GM12878 (cell line): ENCODE measurements around the gene LOXL3. TPM values are rescaled to one million over a fixed set of nuclear protein-coding genes. Genes with fewer than 3 reads are reported as not detected.

Experiments used
- ATAC-seq: fragments of 200-7000 bp; cut with Tn5 transposase; 3 replicates; pipeline ENCODE4 v1.9.1; 2020; ENCODE audit warnings: mild to moderate bottlenecking, moderate library complexity
- BruUV-seq: library from RNA; stranded (reverse); fragments of 400-500 nt; replicated peaks from 2 replicates; lab custom pipeline; 2021; lab: Mats Ljungman, UMichigan
- CTCF ChIA-PET: fragments of 300-600 bp; sonication (Branson Sonifier 250); formaldehyde crosslinking; extraction: SDS; loops from one replicate; lab custom pipeline; 2021; ENCODE audit warnings: inconsistent platforms; lab: Yijun Ruan, JAX
- POLR2A ChIA-PET: fragments of 350-600 bp; formaldehyde crosslinking; extraction: SDS; loops from one replicate; lab custom pipeline; 2021; ENCODE audit warnings: inconsistent platforms; lab: Charles Lee
- RAD21 ChIA-PET: fragments of 300-600 bp; sonication (Branson Sonifier 250); formaldehyde crosslinking; loops from one replicate; lab custom pipeline; 2023; ENCODE audit warnings: antibody characterized with exemption; ENCODE audit not compliant: unreplicated experiment; lab: Charles Lee
- SMC1A ChIA-PET: fragments of 300-600 bp; sonication (Branson Sonifier 250); formaldehyde crosslinking; loops from one replicate; lab custom pipeline; 2023; ENCODE audit not compliant: unreplicated experiment, uncharacterized antibody; lab: Charles Lee
- DNase-seq: peaks from one replicate; pipeline ENCODE4 v3.0.0-alpha.2; 2011; ENCODE audit warnings: low read depth, low spot score
- FAIRE-seq: peaks from 3 replicates; lab custom pipeline; 2011; peaks lifted over from hg19 to GRCh38; lab: Jason Lieb, UNC
- H2AFZ ChIP-seq: 2 replicates; pipeline ENCODE4 v1.6.0; 2011; ENCODE audit warnings: low read depth, low read length, control low read depth; ENCODE audit not compliant: control insufficient read depth
- H3K27ac ChIP-seq: 2 replicates; pipeline ENCODE4 v1.5.1; 2011; ENCODE audit warnings: control low read depth; ENCODE audit not compliant: control insufficient read depth, insufficient read depth
- H3K27me3 ChIP-seq, 2 experiments: replicated peaks in 1 of 2; 2 replicates each; pipeline versions ENCODE4 v1.6.0 to v1.6.1; 2011; ENCODE audit warnings: low read length in 1 of 2; ENCODE audit not compliant: control insufficient read depth in 2 of 2, insufficient read depth in 2 of 2
- H3K36me3 ChIP-seq, 2 experiments: 2 replicates each; pipeline ENCODE4 v1.5.1; 2011; ENCODE audit warnings: low read length in 1 of 2; ENCODE audit not compliant: control insufficient read depth in 2 of 2, insufficient read depth in 2 of 2
- H3K4me1 ChIP-seq: 2 replicates; pipeline ENCODE4 v1.6.1; 2011; ENCODE audit warnings: mild to moderate bottlenecking, low read length, moderate library complexity, mixed read lengths; ENCODE audit not compliant: control insufficient read depth, insufficient read depth
- H3K4me2 ChIP-seq: 2 replicates; pipeline ENCODE4 v1.6.0; 2011; ENCODE audit warnings: control low read depth; ENCODE audit not compliant: control insufficient read depth, insufficient read depth
- H3K4me3 ChIP-seq: fragments of 200-600 bp; sonication (generic); 2 replicates; pipeline ENCODE4 v1.5.1; 2016
- H3K79me2 ChIP-seq: 2 replicates; pipeline ENCODE4 v1.6.0; 2011; ENCODE audit warnings: low read length; ENCODE audit not compliant: control insufficient read depth, insufficient read depth
- H3K9ac ChIP-seq: 2 replicates; pipeline ENCODE4 v1.8.0; 2011; ENCODE audit warnings: low read length, control low read depth, mixed read lengths; ENCODE audit not compliant: control insufficient read depth, insufficient read depth
- H3K9me3 ChIP-seq: replicated peaks from 3 replicates; pipeline ENCODE4 v1.5.1; 2011; ENCODE audit warnings: mild to moderate bottlenecking, low read length; ENCODE audit not compliant: control insufficient read depth, insufficient read depth
- H4K20me1 ChIP-seq: 2 replicates; pipeline ENCODE4 v1.6.0; 2011; ENCODE audit not compliant: control insufficient read depth, insufficient read depth
- BMI1 ChIP-seq: fragments of 450-650 bp; IDR thresholded peaks from 2 replicates; pipeline ENCODE4 v1.6.1; 2016; ENCODE audit warnings: mild to moderate bottlenecking, moderate library complexity, borderline replicate concordance
- CBX5 ChIP-seq: sonication (generic); IDR thresholded peaks from 2 replicates; pipeline ENCODE4 v1.6.1; 2016; ENCODE audit warnings: low read depth, moderate library complexity, mild to moderate bottlenecking, inconsistent platforms
- GATAD2B ChIP-seq: fragments of 450-650 bp; conservative IDR thresholded peaks from 2 replicates; pipeline ENCODE4 v1.6.1; 2017; ENCODE audit warnings: low read depth, mild to moderate bottlenecking, moderate library complexity
- HDAC6 ChIP-seq: fragments of 200-600 bp; sonication (generic); IDR thresholded peaks from one replicate; pipeline ENCODE4 v1.8.0; 2017; ENCODE audit warnings: antibody characterized with exemption; ENCODE audit not compliant: unreplicated experiment
- HSF1 ChIP-seq: fragments of 150-350 bp; IDR thresholded peaks from 2 replicates; pipeline ENCODE4 v1.6.1; 2014; ENCODE audit warnings: mild to moderate bottlenecking, low read depth, low read length
- RAD21 ChIP-seq: IDR thresholded peaks from 2 replicates; pipeline ENCODE4 v1.6.1; 2011; ENCODE audit warnings: mild to moderate bottlenecking, low read depth, low read length, moderate library complexity; ENCODE audit not compliant: insufficient read depth
- RCOR1 ChIP-seq: conservative IDR thresholded peaks from 2 replicates; pipeline ENCODE4 v1.6.1; 2012; ENCODE audit warnings: low read depth, low read length, improper control_type of control experiment
- SP1 ChIP-seq: IDR thresholded peaks from one replicate; pipeline ENCODE4 v1.6.1; 2011; ENCODE audit warnings: low read depth, low read length
- TBL1XR1 ChIP-seq: IDR thresholded peaks from 2 replicates; pipeline ENCODE4 v1.6.1; 2012; ENCODE audit warnings: low read depth, low read length, improper control_type of control experiment
- TCF7 ChIP-seq: IDR thresholded peaks from 2 replicates; pipeline ENCODE4 v1.6.1; 2014; ENCODE audit warnings: antibody characterized with exemption, borderline replicate concordance
- WGBS: methylation state at CpG from one replicate; pipeline ENCODE4 v1.1.6; 2016; ENCODE audit warnings: low lambda C conversion rate; ENCODE audit not compliant: insufficient replicate concordance, insufficient coverage; ENCODE audit errors: missing lambda C conversion rate; 5-methylcytosine and 5-hydroxymethylcytosine counted together
- in situ Hi-C: fragments of 300-500 bp; cut with MboI; formaldehyde crosslinking; loops from 9 replicates; pipeline ENCODE4 v1.14.3; 2018; ENCODE audit warnings: mixed read lengths
- intact Hi-C: fragments of 100-400 bp; cut with micrococcal nuclease; formaldehyde crosslinking; loops from one replicate; pipeline ENCODE4 v1.14.2; 2022; ENCODE audit not compliant: unreplicated experiment
- polyA plus RNA-seq, 11 experiments: library from polyadenylated mRNA; depleted of rRNA in 4 of 11; unstranded in 6 of 11; stranded (reverse) in 5 of 11; fragments of >200 nt; fragmentation: Nextera tagmentation in 4 of 11; fragmentation: Illumina TruSeq in 1 of 11; extraction: Ambion mirVana in 4 of 11; extraction: Trizol in 1 of 11; gene quantifications; 1 replicate in 1 of 11; 2 replicates in 10 of 11; pipeline versions ENCODE4 v1.2.1 to v1.2.3, GENCODE V29; 2011 to 2016; ENCODE audit warnings: inconsistent platforms in 2 of 11, missing spikeins in 2 of 11, low read depth in 1 of 11
- total RNA-seq, 4 experiments: library from RNA; depleted of rRNA in 3 of 4; stranded (reverse); fragments of >200 nt in 3 of 4; fragmentation: Illumina TruSeq in 1 of 4; extraction: Trizol in 1 of 4; gene quantifications; 2 replicates each; pipeline versions ENCODE4 v1.2.1 to v1.2.3, GENCODE V29; 2013 to 2021
- TF ChIP-seq, protein P1 (sequence below): fragments of 450-650 bp; formaldehyde crosslinking; IDR thresholded peaks from 2 replicates; pipeline ENCODE4 v1.4.0; 2020; ENCODE audit warnings: mild to moderate bottlenecking, moderate library complexity
- TF ChIP-seq, protein P2 (sequence below), 3 experiments: IDR thresholded peaks in 2 of 3; conservative IDR thresholded peaks in 1 of 3; 2 replicates each; pipeline ENCODE4 v1.5.1; 2011; ENCODE audit warnings: low read depth in 3 of 3, low read length in 3 of 3, mild to moderate bottlenecking in 3 of 3, control low read depth in 2 of 3, moderate library complexity in 2 of 3, inconsistent platforms in 1 of 3, mixed read lengths in 1 of 3; ENCODE audit not compliant: control insufficient read depth in 2 of 3, insufficient read depth in 1 of 3; ENCODE audit errors: extremely low read depth in 1 of 3

Gene LOXL3
- total and polyA plus RNA-seq, 10 of the 15 experiments (the other 5 are each of a cell fraction or from before 2014, with no cell fraction given) = 6.2 to 40.9 (median 23.3) TPM

DNA sequence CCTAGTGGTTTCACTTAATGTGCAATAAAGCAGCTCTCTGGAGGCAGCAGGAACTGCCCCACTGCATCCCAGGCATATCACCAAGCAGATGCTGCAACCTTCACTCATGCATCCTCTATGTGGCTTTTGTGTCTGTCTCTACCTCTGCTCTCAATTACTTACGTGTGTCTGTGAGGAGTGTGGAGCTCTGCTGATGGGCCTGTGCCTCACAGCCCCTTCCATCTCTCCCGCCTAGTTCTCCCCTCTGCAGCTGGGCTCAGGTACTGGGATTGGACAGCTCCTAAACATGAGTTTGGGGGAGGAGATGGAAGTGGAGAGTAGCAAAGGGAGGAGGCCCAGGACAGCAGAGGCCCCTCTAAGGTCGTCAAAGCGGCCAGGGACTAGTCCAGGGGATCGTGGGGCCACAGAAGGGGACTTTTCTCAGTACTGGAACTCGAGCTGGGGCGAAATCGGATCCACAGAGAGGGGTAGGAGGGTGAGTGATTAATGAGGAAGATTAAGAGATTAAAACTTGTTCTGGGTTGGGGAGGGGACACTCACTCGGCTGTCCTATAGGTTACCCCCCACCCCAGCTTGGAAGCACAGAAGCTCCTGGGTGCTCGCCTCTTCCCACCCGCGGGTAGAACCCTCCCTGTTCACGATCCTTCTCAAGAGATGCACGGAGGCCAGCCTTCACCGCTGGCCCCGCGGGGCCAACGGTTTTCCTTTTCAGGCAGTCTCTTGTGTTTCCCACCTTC, 52.2 kb downstream of the LOXL3 start:
- no peak for TF ChIP-seq BMI1
- TF ChIP-seq CBX5 = no peak
- TF ChIP-seq, protein P1, sequence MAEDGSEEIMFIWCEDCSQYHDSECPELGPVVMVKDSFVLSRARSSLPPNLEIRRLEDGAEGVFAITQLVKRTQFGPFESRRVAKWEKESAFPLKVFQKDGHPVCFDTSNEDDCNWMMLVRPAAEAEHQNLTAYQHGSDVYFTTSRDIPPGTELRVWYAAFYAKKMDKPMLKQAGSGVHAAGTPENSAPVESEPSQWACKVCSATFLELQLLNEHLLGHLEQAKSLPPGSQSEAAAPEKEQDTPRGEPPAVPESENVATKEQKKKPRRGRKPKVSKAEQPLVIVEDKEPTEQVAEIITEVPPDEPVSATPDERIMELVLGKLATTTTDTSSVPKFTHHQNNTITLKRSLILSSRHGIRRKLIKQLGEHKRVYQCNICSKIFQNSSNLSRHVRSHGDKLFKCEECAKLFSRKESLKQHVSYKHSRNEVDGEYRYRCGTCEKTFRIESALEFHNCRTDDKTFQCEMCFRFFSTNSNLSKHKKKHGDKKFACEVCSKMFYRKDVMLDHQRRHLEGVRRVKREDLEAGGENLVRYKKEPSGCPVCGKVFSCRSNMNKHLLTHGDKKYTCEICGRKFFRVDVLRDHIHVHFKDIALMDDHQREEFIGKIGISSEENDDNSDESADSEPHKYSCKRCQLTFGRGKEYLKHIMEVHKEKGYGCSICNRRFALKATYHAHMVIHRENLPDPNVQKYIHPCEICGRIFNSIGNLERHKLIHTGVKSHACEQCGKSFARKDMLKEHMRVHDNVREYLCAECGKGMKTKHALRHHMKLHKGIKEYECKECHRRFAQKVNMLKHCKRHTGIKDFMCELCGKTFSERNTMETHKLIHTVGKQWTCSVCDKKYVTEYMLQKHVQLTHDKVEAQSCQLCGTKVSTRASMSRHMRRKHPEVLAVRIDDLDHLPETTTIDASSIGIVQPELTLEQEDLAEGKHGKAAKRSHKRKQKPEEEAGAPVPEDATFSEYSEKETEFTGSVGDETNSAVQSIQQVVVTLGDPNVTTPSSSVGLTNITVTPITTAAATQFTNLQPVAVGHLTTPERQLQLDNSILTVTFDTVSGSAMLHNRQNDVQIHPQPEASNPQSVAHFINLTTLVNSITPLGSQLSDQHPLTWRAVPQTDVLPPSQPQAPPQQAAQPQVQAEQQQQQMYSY = no peak
- no peak for TF ChIP-seq RCOR1
- TF ChIP-seq SP1 = no peak
- TF ChIP-seq HSF1 = no peak
- TF ChIP-seq, protein P2, sequence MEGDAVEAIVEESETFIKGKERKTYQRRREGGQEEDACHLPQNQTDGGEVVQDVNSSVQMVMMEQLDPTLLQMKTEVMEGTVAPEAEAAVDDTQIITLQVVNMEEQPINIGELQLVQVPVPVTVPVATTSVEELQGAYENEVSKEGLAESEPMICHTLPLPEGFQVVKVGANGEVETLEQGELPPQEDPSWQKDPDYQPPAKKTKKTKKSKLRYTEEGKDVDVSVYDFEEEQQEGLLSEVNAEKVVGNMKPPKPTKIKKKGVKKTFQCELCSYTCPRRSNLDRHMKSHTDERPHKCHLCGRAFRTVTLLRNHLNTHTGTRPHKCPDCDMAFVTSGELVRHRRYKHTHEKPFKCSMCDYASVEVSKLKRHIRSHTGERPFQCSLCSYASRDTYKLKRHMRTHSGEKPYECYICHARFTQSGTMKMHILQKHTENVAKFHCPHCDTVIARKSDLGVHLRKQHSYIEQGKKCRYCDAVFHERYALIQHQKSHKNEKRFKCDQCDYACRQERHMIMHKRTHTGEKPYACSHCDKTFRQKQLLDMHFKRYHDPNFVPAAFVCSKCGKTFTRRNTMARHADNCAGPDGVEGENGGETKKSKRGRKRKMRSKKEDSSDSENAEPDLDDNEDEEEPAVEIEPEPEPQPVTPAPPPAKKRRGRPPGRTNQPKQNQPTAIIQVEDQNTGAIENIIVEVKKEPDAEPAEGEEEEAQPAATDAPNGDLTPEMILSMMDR (IDR thresholded peaks at IDR 0.05 in 2 of 3, conservative IDR thresholded peaks at IDR 0.05 in 1 of 3; ENCODE audit: control insufficient read depth in 2 of 3, extremely low read depth in 1 of 3, insufficient read depth in 1 of 3, low read depth in 3 of 3, low read length in 3 of 3) = no peak
- TF ChIP-seq RAD21 = no peak
- TF ChIP-seq TBL1XR1 = no peak
- TF ChIP-seq TCF7 = no peak
- TF ChIP-seq HDAC6 = no peak
- no peak for TF ChIP-seq GATAD2B
- in situ Hi-C loops = no loop called here
- Histone ChIP-seq H2AFZ (no peak overlapping the region), H3K27ac (no peak overlapping the region), H3K4me2 (no peak overlapping the region), H3K4me1 (peaks cover 27% of the 10 kb centered on the region), H3K27me3 (peaks cover 15 to 25% of the 10 kb centered on the region in 2 experiments; a peak in 3 of 4 replicates), H3K79me2 (peaks cover 6% of the 10 kb centered on the region), H3K9ac (no peak overlapping the region), H3K36me3 (peaks cover 0 to 7% of the 10 kb centered on the region in 2 experiments; a peak in 1 of 4 replicates), H3K9me3 (no peaks in the 10 kb centered on the region), H4K20me1 (no peaks in the 10 kb centered on the region), H3K4me3 (no peak overlapping the region)
- ATAC-seq (no peak), DNase-seq (no peak), FAIRE-seq (no peak)
- 87% methylated on average over 18 of the region's 18 CpGs for WGBS
- CTCF ChIA-PET = interaction anchor here (1.4 to 13.9 kb wide), 4 partner anchors 19 to 85 kb away, joined by 4 to 231 read pairs (median 84); partner anchors contain the start of genes AUP1, CCDC142, DQX1 and HTRA2
- SMC1A ChIA-PET = interaction anchor here (1.2 to 7.0 kb wide), 4 partner anchors 9 to 85 kb away, joined by 3 to 71 read pairs (median 4); no protein-coding TSS in a partner anchor
- POLR2A ChIA-PET = interaction anchor here (1.1 to 1.9 kb wide), 2 partner anchors 27 to 110 kb away, joined by 3 to 4 read pairs; partner anchors contain the start of gene AUP1
- RAD21 ChIA-PET = interaction anchor here (0.8 to 2.9 kb wide), 6 partner anchors 18 to 87 kb away, joined by 3 to 10 read pairs (median 6); partner anchors contain the start of genes AUP1, CCDC142, HTRA2 and INO80B
- intact Hi-C loops = loop anchor here (2.0 kb wide), 1 partner anchor 19 kb away; the partner anchor contains the start of genes CCDC142 and TTC31
- BruUV-seq = no TSS peak
